NCI-H748 (cell line): ENCODE results near the gene PRPF6.

Experiments
- DNase-seq: peaks from one replicate; lab custom pipeline; 2025; ENCODE audit not compliant: unreplicated experiment; lab: John Stamatoyannopoulos, UW

The PRPF6 gene, protein sequence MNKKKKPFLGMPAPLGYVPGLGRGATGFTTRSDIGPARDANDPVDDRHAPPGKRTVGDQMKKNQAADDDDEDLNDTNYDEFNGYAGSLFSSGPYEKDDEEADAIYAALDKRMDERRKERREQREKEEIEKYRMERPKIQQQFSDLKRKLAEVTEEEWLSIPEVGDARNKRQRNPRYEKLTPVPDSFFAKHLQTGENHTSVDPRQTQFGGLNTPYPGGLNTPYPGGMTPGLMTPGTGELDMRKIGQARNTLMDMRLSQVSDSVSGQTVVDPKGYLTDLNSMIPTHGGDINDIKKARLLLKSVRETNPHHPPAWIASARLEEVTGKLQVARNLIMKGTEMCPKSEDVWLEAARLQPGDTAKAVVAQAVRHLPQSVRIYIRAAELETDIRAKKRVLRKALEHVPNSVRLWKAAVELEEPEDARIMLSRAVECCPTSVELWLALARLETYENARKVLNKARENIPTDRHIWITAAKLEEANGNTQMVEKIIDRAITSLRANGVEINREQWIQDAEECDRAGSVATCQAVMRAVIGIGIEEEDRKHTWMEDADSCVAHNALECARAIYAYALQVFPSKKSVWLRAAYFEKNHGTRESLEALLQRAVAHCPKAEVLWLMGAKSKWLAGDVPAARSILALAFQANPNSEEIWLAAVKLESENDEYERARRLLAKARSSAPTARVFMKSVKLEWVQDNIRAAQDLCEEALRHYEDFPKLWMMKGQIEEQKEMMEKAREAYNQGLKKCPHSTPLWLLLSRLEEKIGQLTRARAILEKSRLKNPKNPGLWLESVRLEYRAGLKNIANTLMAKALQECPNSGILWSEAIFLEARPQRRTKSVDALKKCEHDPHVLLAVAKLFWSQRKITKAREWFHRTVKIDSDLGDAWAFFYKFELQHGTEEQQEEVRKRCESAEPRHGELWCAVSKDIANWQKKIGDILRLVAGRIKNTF

DNA sequence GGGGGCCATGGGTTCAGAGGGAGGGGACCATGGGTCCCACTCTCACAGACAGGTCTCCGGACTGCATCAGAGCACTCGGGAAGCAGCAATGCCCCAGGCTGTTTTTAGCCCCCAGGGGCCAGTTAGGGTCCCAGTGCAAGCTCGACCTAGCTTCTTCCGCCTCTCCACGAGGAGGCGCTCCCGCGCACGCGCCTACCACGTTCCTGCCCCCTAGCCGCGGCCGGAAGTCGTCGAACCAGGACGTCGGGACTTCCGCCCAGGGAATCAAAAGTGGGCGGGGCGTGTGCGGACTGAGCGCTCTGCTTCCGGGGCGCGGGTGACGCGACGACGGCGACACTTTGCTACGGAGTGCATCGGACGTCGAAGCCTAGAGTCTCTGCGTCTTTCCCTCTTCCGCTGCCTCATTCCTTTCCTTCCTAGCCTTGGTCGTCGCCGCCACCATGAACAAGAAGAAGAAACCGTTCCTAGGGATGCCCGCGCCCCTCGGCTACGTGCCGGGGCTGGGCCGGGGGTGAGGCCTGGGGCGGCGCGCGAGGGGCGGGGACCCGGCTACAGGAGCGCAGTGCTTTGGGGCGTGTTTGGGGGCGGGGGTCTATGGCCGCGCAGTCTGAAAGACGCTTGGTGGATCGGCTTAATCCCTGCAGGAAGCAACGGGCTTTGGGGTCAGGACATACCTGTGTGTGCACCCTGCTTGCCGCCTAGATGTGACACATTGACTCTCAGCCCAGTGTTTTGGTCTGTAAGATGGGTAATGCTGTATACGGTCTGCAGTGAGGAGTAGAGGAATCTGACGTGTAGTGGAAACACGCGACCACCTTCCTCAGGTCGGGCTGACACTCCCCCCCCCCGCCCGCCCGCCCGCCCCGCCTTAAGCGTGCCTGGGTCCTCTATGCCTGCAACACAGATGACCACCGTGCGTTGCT is at the start of gene PRPF6:
Gene PRPF6 (plus strand): TSS at position 327 of the 923 bp plus-strand sequence. CDS start 114 bp downstream, at position 441.
- DNase-seq, result peak; percentile 95

DNA sequence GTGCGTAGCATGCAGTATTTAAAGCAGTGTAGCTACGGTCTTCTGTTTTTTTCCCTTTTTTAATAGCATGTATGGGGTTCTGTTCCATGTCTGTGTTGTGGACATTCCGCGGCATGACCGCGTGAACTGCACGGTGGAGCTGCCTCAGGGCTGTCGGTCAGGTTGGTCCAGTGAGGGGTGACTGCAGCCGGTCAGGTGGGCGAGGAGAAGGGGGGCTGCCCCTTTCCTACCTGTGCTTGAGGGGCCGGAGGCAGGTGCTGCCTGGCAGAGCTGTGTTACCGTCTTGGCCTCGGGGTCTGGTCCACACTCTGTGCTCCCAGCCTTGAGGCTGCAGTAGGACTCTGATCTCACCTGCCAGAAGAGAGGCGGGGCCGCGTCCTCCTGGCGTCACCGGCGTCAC is 49.2 kb upstream of the PRPF6 start:
- DNase-seq, result no peak

DNA sequence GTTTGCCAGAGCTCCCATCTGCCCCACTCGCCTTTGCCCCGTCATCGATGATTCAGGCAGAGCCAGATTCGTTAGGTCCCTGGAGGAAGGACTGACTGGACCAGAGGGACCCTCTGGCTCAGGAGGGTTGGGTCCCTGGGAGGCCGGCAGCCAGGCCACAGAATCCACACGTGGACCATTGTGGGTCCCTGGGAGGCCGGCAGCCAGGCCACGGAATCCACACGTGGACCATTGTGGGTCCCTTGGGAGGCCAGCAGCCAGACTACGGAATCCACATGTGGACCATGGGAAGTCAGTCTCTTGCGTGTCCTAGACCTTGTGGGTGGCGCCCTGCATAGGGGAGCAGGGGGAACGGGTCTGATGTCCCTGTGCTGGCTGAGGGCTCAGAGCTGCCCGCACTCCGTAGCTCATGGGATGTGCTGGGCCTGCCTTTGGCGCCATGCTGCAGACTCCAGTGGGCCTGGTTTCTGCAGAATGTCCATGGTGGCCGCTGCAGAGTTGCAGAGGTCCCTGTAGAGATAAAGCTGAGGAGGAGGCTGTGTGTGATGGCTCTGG is 48.2 kb upstream of the PRPF6 start:
- no peak for DNase-seq

DNA sequence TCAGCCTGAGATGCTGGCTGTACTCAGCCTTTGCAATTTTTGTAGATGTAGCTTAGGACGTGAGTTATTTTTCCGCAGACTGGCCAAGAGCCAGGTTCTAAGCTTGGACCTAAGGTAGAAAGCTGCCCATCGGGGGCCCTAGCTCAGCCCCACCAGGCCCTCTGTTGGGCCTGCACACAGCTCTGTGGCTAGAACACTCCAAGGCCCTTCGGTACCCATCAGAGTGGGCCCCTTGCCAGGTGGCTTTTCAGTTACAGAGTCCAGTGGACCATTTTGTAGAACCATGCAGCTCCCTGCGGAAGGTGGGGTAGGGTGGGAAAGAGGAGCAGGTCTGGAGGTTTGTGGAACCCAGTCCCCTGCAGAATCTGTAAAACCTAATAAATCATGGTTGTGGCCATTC is 47.3 kb upstream of the PRPF6 start:
- no peak for DNase-seq

DNA sequence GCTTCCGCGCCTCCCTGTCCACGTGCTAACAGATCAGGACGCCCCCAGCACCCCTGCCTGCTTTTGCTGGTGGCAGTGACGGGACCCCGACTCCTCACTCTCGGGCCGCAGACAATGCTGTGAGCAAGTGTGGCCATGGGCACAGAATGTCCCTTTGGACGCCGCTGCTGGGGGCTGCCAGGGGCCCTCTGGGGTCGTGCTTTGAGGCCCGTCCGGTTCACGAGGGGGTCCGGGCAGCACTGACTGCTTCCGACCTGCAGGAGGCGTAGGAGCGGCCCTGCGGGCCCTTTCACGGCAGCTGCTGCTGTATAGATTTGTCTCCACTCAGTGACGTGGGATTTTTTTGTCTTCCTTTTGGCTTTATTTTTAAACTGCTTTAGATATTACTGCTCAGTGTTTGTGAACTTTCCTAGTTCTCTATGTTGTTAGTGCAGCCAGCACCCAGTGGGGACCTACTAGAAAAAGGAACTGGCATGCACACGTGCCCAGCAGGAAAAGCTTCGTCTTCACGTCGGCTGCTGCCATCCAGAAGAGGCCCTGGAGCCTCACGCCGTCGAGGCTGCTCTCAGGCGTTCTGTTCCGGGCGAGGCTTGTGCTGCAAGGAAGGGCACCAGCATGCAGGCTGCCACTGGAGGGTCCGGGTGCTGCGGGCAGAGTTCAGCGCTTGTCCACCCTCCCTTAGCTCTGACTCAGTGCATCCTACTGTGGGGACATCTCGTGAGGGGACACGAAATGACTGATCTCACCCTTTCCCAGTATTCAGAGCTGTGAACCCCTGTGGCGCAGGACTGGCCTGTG is 46.5 kb upstream of the PRPF6 start:
- no peak for DNase-seq

DNA sequence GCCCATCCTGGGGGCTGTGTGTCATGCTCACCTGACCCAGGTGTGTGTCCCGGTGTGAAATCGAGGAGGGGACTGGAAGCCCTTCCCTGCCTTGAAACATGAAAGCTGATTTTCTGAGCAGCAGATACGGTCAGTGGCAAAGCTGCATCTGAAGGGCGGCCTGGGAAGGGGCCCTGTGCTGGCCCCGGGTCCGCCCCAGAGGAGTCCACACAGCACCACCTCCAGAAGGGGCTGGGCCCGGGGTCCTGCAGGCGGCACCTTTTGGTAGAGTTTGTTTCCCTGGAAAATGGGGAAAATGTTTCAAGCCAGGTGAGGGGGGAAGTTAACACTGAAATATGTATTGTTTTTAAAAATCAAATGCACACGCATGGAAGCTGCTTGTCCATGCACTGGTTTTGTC is 45.5 kb upstream of the PRPF6 start:
- DNase-seq, result no peak

DNA sequence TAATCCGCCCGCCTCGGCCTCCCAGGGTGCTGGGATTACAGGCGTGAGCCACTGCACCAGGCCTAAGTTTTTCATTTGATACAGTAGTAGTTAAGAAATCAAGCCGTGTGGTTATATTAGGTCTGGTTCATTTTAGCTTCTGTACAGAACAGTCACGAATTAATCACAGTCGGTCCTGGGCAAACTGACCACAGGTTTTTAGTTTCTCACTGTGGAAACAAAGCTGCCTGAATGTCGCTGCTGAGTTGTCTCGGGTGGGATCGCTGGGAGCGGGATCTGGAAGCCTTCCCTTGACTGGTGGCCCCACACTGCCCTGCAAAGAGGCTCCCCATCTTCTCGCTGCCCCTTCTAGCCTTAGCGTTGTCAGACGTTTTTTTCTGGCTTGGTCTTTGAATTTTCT is 43.3 kb upstream of the PRPF6 start:
- no peak for DNase-seq

DNA sequence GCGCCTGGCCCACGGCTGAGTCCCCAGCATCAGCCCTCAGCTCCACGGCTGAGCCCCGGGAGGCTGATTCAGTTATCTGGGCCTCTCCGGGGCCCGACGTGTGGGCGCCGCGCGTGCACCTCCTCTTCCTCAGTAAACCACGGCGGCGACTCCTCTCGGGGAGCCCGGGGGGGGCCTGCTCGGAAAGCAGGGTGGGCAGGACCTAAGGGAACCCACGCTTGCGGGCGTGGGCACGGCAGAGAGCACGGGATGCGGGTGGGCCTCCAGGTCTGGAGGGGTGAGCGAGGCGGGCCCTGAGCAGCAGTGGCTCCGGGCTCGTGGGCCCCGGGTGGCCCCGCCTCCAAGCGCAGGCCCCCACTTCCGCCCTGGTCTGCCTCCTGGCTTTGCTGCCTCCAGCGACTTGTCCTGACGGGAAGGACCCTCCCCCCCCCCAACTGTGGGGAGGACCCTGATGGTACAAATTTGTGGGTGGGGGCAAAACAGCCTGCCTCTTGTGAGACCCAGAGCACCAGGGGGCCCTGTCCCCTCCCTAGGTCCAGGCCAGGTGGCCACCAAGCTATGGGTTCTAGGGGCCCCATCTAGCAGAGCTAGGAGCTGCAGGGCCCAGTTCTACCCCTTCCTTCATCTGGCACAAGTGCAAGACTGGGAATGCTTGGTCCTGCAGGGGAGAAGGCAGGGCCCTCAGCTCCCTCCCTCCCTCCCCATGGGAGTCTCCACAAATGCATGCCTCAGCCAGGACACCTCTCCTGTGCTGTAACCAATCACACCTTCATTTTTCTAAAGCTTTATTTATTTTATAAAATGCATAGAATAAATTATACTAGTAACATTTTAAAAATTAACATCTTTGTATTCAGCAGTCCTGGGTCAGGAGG is 41.6 kb upstream of the PRPF6 start:
- no peak for DNase-seq

DNA sequence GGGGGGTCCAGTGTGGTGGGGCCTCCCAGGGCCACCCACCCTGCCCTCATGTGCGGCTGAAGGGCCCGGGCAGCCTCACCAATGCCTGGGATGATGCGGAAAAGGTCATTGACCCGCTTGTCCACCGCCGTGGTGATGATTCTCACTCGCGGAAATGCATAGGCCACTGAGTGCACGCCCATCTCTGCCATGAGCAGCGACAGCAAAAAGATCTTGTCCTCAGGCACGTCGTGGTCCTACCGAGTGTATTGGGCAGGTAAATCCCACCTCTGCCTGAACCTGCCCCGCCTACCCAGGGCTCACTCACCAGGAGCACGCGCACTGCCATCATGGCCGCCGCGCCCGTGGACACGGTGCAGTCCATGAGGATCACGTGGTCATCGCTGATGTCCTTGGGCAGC is 40.9 kb upstream of the PRPF6 start:
- DNase-seq, result no peak

DNA sequence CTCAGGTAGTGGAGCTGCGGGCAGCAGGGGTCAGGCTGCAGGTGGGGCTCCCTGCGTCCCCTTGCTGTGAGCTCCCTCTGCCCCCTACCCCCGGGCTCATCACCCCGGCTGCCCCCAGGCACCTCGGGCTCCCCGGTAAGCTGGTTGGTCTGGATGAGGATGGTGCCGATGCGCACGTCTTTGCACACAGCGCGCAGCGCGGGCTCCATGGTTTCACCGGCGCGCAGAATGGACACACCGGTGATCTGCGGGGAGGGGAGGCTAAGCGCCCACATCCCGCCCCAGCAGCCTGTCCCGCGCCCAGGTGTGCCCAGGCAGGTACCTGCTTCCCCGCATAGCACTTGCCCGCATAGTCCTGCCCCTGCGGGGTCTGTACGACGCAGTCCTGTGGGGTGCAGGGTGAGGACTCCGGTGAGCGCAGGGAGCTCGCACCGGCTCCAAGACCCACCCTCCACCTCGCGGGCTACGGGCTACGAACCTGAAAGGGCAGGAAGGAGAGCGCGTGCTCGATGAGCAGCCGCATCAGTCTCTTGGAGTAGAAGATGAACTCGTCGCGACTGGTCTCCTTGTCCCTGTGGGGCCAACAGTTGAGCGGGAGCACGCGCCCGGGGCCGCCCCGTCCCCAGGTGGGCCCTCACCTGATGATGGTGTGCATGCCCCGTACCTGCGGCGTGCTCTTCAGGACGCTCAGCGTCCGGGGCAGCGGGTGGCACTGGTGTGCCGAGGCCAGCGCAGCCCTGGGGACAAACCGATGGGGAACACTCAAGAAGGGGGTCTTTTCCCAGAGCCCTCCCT is 40.3 kb upstream of the PRPF6 start:
- no peak for DNase-seq

DNA sequence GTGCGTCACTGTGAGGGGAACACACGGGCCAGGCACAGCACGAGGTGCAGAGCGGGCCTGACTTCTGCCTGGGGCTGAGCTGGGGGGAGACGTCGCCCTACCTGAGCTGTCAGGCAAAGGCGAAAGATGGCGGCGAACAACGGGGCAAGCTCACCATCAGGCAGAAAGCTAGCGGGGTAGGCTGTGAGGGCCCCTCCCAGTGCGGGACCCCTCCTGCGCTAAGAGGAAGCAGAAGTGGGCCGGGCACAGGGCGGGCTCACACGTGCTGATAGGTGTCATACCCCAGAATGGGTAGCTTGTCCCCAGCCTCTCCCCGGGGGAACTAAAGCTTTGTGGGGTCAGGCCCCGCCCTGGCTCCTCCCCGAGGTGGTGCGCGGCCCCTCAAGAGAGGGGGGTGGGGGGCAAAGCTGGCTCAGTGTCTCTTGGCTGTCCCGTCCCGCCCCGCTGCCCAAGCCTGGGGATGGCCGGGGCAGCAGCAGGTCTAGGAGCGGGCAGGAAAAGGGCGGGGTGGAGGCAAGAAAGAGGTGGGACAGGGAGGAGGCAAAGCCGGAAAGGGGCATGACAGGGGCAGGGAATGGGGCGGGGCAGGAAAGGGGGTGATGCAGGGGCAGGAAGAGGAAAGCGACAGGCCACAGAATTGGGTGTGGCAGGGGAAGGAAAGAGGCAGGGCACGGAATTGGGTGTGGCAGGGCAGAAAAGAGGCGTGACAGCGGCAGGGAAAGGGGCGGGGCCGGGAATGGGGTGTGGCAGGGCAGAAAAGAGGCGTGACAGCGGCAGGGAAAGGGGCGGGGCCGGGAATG is 39.5 kb upstream of the PRPF6 start:
- no peak for DNase-seq

DNA sequence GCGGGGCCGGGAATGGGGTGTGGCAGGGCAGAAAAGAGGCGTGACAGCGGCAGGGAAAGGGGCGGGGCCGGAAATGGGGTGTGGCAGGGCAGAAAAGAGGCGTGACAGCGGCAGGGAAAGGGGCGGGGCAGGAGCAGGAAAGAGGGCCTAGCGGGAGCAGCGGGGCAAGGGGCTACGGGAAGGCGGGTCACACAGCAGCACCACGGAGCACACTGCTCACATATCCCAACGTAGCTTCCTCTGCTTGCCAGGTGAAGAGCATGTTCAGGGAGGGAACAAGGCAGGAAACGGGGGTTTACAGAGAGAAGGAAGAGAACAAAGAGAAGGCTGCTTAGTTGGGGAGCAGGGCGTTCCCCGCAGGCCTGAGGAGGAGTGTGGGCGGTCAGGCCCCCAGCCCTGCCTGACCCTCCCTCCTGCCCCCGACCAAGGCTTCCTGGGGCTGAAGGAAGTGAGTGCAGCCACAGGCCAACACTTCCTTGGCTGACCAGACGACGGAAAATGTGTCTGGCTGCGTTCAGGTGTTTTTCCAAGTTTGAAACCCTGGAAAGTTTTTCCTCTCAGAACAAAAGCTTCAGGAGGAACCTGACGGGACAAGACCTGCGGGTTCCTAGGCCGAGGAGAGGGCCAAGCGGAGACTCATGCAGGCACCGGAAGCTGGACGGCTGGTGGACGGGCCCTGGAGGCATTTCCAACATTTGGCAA is 38.5 kb upstream of the PRPF6 start:
- DNase-seq, result peak; percentile 37

DNA sequence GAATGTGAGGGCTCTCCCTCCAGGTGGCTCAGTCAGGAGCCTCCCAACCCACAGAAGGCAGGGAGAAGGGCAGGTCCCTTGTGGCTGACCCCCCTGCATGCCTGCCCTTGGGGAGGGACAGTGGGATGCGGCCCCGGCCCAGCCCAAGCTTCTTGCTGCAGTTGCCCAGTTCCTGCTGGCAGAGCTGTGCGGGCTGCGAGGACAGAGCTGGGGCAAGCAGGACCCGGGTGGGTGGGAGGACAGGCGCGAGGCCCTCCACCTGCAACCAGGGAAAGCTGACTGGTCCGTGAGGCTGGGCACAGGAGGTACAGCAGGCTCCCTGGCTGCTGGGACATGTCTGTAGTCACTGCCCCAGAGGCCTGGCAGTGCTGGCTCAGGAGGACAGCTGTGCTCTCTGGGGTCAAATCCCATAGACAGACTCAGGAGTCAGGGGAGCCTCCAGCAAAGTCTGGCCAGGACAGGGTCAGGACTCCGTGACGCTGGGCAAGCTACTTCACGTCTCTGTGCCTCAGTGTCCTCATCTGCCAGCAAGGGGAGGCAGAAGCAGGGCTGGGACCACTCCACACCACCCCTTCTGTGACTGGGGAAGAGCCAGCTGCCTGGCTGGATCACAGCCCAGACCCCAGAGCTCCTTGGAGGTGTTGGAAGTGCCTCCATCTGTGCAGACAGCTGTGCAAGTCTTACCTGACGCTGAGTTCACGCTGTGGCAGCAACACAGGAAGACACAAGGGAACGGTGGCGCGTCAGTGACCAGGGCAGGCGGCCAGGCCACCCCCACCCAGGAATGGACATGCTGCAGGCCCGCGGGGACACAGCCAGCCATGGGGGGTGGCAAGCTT is 37.7 kb upstream of the PRPF6 start:
- DNase-seq, result no peak

DNA sequence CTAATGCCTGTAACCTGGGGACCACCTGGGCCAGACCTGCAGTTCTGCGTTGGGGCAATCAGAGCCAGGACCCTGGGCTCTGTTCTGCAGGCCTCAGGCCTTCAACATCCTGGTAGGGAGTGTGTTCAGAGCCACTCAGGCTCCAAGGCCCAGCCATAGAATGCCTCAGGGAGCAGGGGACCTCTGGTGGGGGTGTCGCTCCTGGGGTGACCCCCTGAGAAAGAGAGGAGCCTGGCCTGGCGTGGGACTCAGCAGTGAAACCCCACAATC is 37.2 kb upstream of the PRPF6 start:
- no peak for DNase-seq

DNA sequence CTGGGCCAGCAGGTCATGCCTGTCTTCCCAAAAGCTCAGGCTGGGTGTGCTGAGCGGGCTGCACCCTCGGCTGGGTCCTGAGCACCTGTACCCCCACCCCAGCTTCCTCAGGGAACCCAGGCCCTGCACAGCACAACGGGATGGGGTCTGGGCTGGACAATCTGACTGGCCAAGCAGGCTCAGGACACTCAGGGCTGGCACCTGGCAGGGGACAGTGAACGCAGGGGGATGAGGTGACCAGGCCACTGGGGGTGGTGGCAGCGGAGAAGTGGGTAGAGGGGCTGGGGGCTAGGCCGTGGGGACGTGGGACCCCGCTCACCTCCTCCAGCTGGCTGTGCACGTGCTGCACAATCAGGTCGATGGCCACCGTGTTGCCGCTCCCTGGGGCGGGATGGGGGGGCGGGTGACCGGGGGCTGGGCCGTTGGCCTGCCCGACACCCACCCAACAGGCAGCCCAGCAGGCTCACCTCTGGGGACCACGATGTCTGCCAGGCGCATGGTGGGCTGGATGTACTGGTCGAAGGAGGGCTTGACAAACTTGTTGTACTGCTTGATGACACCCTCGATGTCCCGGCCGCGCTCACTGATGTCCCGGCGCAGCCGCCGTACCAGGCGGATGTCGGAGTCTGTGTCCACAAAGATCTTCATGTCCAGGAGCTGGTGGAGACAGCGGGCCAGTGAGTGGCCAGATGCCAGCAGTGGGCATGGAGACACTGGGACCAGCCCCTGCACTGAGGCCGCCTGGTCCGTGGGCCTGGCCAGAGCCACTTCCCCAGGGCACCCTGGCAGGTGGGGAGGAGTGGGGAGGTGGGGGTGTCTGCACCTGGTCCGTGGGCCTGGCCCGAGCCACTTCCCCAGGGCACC is 36.6 kb upstream of the PRPF6 start:
- DNase-seq, result no peak
